Measurements from ENCODE around the gene JMY.

GRCh38 chr5:79189439-79190234 is 46.3 kb upstream of the JMY start:
- TF ChIP-seq CTCF (tag by site-specific recombination; IDR thresholded peaks at IDR 0.05): no peak
- no peak for TF ChIP-seq YY1 (tag by site-specific recombination; IDR thresholded peaks at IDR 0.05)
